Endothelial cell of umbilical vein (primary cell): Measurements from ENCODE around the gene NHP2. TPM values are rescaled to one million over a fixed set of nuclear protein-coding genes. Genes with fewer than 3 reads are reported as not detected.

Source experiments
- BruUV-seq: library from RNA; stranded (reverse); fragments of 400-500 nt; replicated peaks from 2 replicates; lab custom pipeline; 2021; lab: Mats Ljungman, UMichigan
- CTCF ChIA-PET: fragments of 300-600, 350-600 bp; sonication (Branson Sonifier 250); formaldehyde crosslinking; loops from one replicate; lab custom pipeline; 2021; ENCODE audit warnings: antibody characterized with exemption, inconsistent platforms; lab: Charles Lee
- POLR2A ChIA-PET: fragments of 300-600, 350-600 bp; sonication (Branson Sonifier 250); formaldehyde crosslinking; loops from one replicate; lab custom pipeline; 2021; ENCODE audit warnings: antibody characterized with exemption, inconsistent platforms; lab: Charles Lee
- DNase-seq: peaks from one replicate; pipeline ENCODE4 v3.0.0-alpha.2; 2011; ENCODE audit warnings: low read depth, low spot score
- FAIRE-seq: peaks from 2 replicates; lab custom pipeline; 2011; peaks lifted over from hg19 to GRCh38; lab: Jason Lieb, UNC
- H2AFZ ChIP-seq: 2 replicates; pipeline ENCODE4 v1.6.0; 2012; ENCODE audit warnings: low read depth, low read length, control low read depth, inconsistent platforms
- H3K27ac ChIP-seq: 2 replicates; pipeline ENCODE4 v1.5.1; 2011; ENCODE audit warnings: low read depth, mild to moderate bottlenecking, control low read depth, low read length, moderate library complexity; ENCODE audit not compliant: insufficient read depth
- H3K27me3 ChIP-seq, 2 experiments: 2 replicates each; pipeline versions ENCODE4 v1.6.0 to v1.6.1; 2011; ENCODE audit warnings: low read length in 2 of 2, mixed read lengths in 1 of 2; ENCODE audit not compliant: control insufficient read depth in 2 of 2, insufficient read depth in 2 of 2
- H3K36me3 ChIP-seq, 2 experiments: 2 replicates in 1 of 2; 3 replicates in 1 of 2; pipeline ENCODE4 v1.5.1; 2011; ENCODE audit warnings: low read length in 2 of 2, mild to moderate bottlenecking in 1 of 2, moderate library complexity in 1 of 2; ENCODE audit not compliant: control insufficient read depth in 2 of 2, insufficient read depth in 2 of 2; ENCODE audit errors: extremely low read depth in 1 of 2
- H3K4me1 ChIP-seq: 3 replicates; pipeline ENCODE4 v1.5.1; 2011; ENCODE audit warnings: mild to moderate bottlenecking, low read length; ENCODE audit not compliant: control insufficient read depth, insufficient read depth; ENCODE audit errors: extremely low read depth
- H3K4me2 ChIP-seq: 2 replicates; pipeline ENCODE4 v1.6.1; 2011; ENCODE audit warnings: low read length, control low read depth, mixed read lengths; ENCODE audit not compliant: insufficient read depth
- H3K4me3 ChIP-seq, 3 experiments: fragments of 200-600 bp in 1 of 3; sonication (generic), shearing (Covaris generic) in 1 of 3; replicated peaks in 1 of 3; 2 replicates each; pipeline ENCODE4 v1.5.1; 2011 to 2016; ENCODE audit warnings: control low read depth in 3 of 3, low read length in 3 of 3, mild to moderate bottlenecking in 2 of 3, inconsistent platforms in 1 of 3, low read depth in 1 of 3, moderate library complexity in 1 of 3; ENCODE audit not compliant: insufficient read depth in 1 of 3
- H3K79me2 ChIP-seq: 2 replicates; pipeline ENCODE4 v1.6.0; 2012; ENCODE audit warnings: low read length, inconsistent platforms; ENCODE audit not compliant: control insufficient read depth, insufficient read depth
- H3K9ac ChIP-seq: replicated peaks from 2 replicates; pipeline ENCODE3; 2011; ENCODE audit warnings: low read length, control low read depth; ENCODE audit not compliant: insufficient read depth; ENCODE audit errors: extremely low read depth
- H3K9me1 ChIP-seq: replicated peaks from 3 replicates; pipeline ENCODE4 v1.6.0; 2011; ENCODE audit warnings: mild to moderate bottlenecking, low read length; ENCODE audit not compliant: control insufficient read depth, insufficient read depth; ENCODE audit errors: extremely low read depth
- H3K9me3 ChIP-seq: replicated peaks from 2 replicates; pipeline ENCODE4 v1.5.1; 2012; ENCODE audit warnings: low read length, inconsistent platforms; ENCODE audit not compliant: control insufficient read depth, insufficient read depth
- H4K20me1 ChIP-seq: replicated peaks from 2 replicates; pipeline ENCODE3; 2011; ENCODE audit warnings: mild to moderate bottlenecking, low read length; ENCODE audit not compliant: control insufficient read depth, insufficient read depth; ENCODE audit errors: extremely low read depth
- EZH2 ChIP-seq: IDR thresholded peaks from 2 replicates; pipeline ENCODE4 v1.6.1; 2012; ENCODE audit warnings: borderline replicate concordance, low read depth, mild to moderate bottlenecking, moderate library complexity, low read length, inconsistent platforms; ENCODE audit not compliant: severe bottlenecking
- FOS ChIP-seq: IDR thresholded peaks from 2 replicates; pipeline ENCODE4 v1.6.1; 2011; ENCODE audit warnings: mild to moderate bottlenecking, low read length, moderate library complexity, borderline replicate concordance; ENCODE audit not compliant: insufficient read depth
- GATA2 ChIP-seq: IDR thresholded peaks from 2 replicates; pipeline ENCODE4 v1.7.0; 2011; ENCODE audit warnings: low read depth, mild to moderate bottlenecking, moderate library complexity, mixed read lengths, low read length; ENCODE audit not compliant: insufficient read length, insufficient read depth
- JUN ChIP-seq: IDR thresholded peaks from 2 replicates; pipeline ENCODE4 v1.6.1; 2011; ENCODE audit warnings: borderline replicate concordance, low read depth; ENCODE audit not compliant: insufficient read length, insufficient read depth
- POLR2AphosphoS5 ChIP-seq: IDR thresholded peaks from 2 replicates; pipeline ENCODE4 v1.6.1; 2012; ENCODE audit warnings: low read depth, mild to moderate bottlenecking, control low read depth, low read length, moderate library complexity; ENCODE audit not compliant: insufficient read depth
- dilution Hi-C: fragments of 300-500 bp; cut with MboI; formaldehyde crosslinking; loops from one replicate; pipeline ENCODE4 v1.15.0; 2019; ENCODE audit warnings: low sequenced_read_pairs; ENCODE audit not compliant: extremely low pct_ligation_motif_present
- intact Hi-C: fragments of 100-400 bp; cut with micrococcal nuclease; formaldehyde crosslinking; loops from one replicate; pipeline ENCODE4 v1.10.0; 2022
- polyA plus RNA-seq, 4 experiments: library from polyadenylated mRNA; depleted of rRNA in 3 of 4; stranded (reverse) in 3 of 4; unstranded in 1 of 4; fragments of >200 nt; gene quantifications; 2 replicates each; pipeline versions ENCODE4 v1.2.1 to v1.2.3, GENCODE V29; 2011 to 2012; ENCODE audit warnings: missing spikeins in 1 of 4
- total RNA-seq: library from RNA; stranded (reverse); gene quantifications from 2 replicates; pipeline ENCODE4 v1.2.3, GENCODE V29; 2021

NHP2 gene
- total and polyA plus RNA-seq, 2 donors (not counting 3 experiments of a cell fraction or from before 2014, with no cell fraction given) = 205 to 220 TPM

DNA sequence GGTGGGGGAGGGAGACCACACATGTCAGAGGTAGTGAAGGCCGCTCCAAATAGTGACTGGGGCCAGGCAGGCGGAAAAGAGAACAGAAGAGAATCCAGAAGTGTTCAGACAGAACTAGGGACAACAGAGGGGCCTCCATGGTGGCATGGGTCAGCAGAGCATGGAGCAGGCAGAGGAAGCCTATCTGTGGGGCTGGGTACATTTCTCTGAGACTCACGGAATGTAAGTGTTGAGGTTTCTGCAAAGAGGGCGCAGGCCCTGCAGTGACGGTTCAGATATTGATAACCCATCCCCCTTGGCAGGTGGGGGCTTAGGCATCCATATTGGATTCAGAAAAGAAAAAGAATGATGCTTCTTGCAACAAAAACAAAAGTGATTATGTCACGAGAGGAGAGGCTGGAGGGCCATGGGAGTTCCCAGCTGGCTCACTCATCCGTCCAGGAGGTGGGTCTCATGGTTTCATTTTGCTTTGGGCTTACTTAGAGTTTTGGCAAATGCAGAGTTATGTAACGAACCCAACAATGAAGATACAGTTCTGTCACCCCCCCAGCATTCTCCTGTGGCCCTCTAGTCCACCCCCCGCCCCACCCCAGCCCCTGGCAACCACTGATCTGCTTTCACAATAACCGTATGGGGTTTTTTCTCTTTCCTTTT lies 28.3 kb downstream of the NHP2 start:
- no peak for TF ChIP-seq FOS
- no peak for TF ChIP-seq GATA2
- TF ChIP-seq POLR2AphosphoS5 = no peak
- no peak for TF ChIP-seq JUN
- no peak for TF ChIP-seq EZH2
- intact Hi-C loops = no loop called here
- no peak overlapping the region for H3K4me3 ChIP-seq
- CTCF ChIA-PET = interaction anchor here (1.3 kb wide), 2 partner anchors 9 to 49 kb away, joined by 3 to 7 read pairs; no protein-coding TSS in a partner anchor
- no peaks in the 10 kb centered on the region for H4K20me1 ChIP-seq
- H2AFZ ChIP-seq = no peak overlapping the region
- dilution Hi-C loops = no loop called here
- H3K36me3 ChIP-seq = peaks cover 0 to 18% of the 10 kb centered on the region in 2 experiments
- no peaks in the 10 kb centered on the region for H3K79me2 ChIP-seq
- no TSS peak for BruUV-seq
- peaks cover 10% of the 10 kb centered on the region for H3K4me1 ChIP-seq
- DNase-seq = no peak
- H3K9me3 ChIP-seq = no peaks in the 10 kb centered on the region
- H3K4me2 ChIP-seq = no peak overlapping the region
- H3K27ac ChIP-seq = no peak overlapping the region
- no peak overlapping the region for H3K9ac ChIP-seq
- POLR2A ChIA-PET = interaction anchor here (0.6 to 0.7 kb wide), 2 partner anchors 9 to 20 kb away, joined by 3 to 6 read pairs; no protein-coding TSS in a partner anchor
- no peaks in the 10 kb centered on the region for H3K27me3 ChIP-seq
- FAIRE-seq = no peak
- H3K9me1 ChIP-seq = no peaks in the 10 kb centered on the region
